ENCODE measurements around the gene CNOT6. TPM values are rescaled to one million over a fixed set of nuclear protein-coding genes. Genes with fewer than 3 reads are reported as not detected.
"Not testable (repeated sequence)": the region's sequence is repeated elsewhere in the genome, so short reads cannot be mapped to it uniquely, and the experiment has no call there.

Gene CNOT6
- polyA plus RNA-seq, 1 of the 3 experiments (the other 2 are of a cell fraction) = 17.1 TPM

DNA sequence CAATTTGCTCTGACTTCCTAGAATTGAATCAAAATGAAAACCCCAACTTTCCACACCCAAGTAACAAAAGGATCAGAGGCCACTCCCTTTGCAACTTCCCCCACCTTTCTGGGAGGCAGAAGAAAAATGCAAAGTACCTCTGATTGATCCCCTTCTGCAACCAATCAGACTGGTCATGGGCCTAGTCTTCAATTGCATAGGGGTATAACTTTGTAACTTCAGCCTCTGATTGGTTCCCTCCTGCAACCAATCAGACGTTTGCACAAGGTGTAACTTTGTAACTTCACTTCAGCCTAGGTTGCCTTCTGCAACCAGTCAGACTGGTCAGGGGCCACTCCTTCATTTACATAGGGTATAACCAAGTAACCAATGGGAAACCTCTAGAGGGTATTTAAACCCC, 38.3 kb upstream of the CNOT6 start:
- TF ChIP-seq, protein P1, sequence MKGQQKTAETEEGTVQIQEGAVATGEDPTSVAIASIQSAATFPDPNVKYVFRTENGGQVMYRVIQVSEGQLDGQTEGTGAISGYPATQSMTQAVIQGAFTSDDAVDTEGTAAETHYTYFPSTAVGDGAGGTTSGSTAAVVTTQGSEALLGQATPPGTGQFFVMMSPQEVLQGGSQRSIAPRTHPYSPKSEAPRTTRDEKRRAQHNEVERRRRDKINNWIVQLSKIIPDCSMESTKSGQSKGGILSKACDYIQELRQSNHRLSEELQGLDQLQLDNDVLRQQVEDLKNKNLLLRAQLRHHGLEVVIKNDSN (IDR thresholded peaks at IDR 0.05; ENCODE audit: borderline replicate concordance, low read depth) = no peak
- no peak for TF ChIP-seq RFX5 (IDR thresholded peaks at IDR 0.05; ENCODE audit: low read length)
- TF ChIP-seq EP300 (IDR thresholded peaks at IDR 0.05; ENCODE audit: borderline replicate concordance in 1 of 2, low read depth in 1 of 2, low read length in 1 of 2) = no peak
- TF ChIP-seq FOSL2 (IDR thresholded peaks at IDR 0.05; ENCODE audit: borderline replicate concordance, low read depth) = no peak
- no peak overlapping the region for H3K27ac ChIP-seq (ENCODE audit: low read depth in 2 of 2, low read length in 1 of 2)
- H4K20me1 ChIP-seq (ENCODE audit: insufficient read depth) = no peaks in the 10 kb centered on the region
- no peak overlapping the region for H3K4me2 ChIP-seq
- POLR2A ChIA-PET = no interaction called here
- 0% methylated on average over 1 of the region's 1 CpG for WGBS (ENCODE audit: low lambda C conversion rate)
- H3K27me3 ChIP-seq (ENCODE audit: insufficient read depth) = no peaks in the 10 kb centered on the region
- no peaks in the 10 kb centered on the region for H3F3A ChIP-seq (replicated peaks; ENCODE audit: insufficient read depth)
- H3K79me2 ChIP-seq (ENCODE audit: insufficient read depth) = no peaks in the 10 kb centered on the region
- H3K9me3 ChIP-seq = no peaks in the 10 kb centered on the region
- H3K9ac ChIP-seq = no peak overlapping the region
- no peaks in the 10 kb centered on the region for H3K9me2 ChIP-seq
- H3K4me1 ChIP-seq (ENCODE audit: control insufficient read depth in 1 of 2, insufficient read depth in 2 of 2, low read depth in 1 of 2, low read length in 1 of 2) = no peaks in the 10 kb centered on the region
- H3K4me3 ChIP-seq (ENCODE audit: low read depth in 2 of 2, low read length in 1 of 2) = no peak overlapping the region
- H3K36me3 ChIP-seq (replicated peaks in 1 of 2; ENCODE audit: control insufficient read depth in 1 of 2, insufficient read depth in 2 of 2, low read length in 1 of 2) = no peaks in the 10 kb centered on the region
- no peak overlapping the region for H2AFZ ChIP-seq (ENCODE audit: low read depth)
- CTCF ChIA-PET = interaction anchor here (1.5 to 1.8 kb wide), 2 partner anchors 11 to 15 kb away, joined by 4 read pairs; no protein-coding TSS in a partner anchor
- no peak for DNase-seq

DNA sequence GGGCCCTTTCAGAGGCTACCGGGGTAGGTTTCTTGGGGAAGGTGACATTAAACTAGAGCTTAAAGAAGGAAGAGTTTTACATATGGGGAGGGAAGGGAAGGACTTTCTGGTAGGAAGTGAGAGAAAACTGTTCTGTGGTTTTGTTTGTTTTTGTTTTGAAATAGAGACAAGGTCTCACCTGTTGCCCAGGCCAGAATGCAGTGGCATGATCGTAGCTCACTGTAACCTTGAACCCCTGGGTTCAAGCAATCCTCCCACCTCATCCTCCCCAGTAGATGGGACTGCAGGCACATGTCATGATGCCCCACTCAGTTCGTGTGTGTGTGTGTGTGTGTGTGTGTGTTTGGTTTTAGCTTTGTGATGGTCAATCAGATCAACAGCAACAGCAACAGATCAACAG, 37.4 kb upstream of the CNOT6 start:
- TF ChIP-seq GATA2 (CRISPR knock-in tag; IDR thresholded peaks at IDR 0.05) = no peak
- no peak for DNase-seq
- H3K9ac ChIP-seq = no peak overlapping the region
- no peaks in the 10 kb centered on the region for H3K9me2 ChIP-seq
- no peak overlapping the region for H3K4me3 ChIP-seq (ENCODE audit: low read depth in 2 of 2, low read length in 1 of 2)
- 31% methylated on average over 3 of the region's 3 CpGs for WGBS (ENCODE audit: low lambda C conversion rate)
- no peaks in the 10 kb centered on the region for H3K27me3 ChIP-seq (ENCODE audit: insufficient read depth)
- H3K4me1 ChIP-seq (ENCODE audit: control insufficient read depth in 1 of 2, insufficient read depth in 2 of 2, low read depth in 1 of 2, low read length in 1 of 2) = no peaks in the 10 kb centered on the region
- no peaks in the 10 kb centered on the region for H4K20me1 ChIP-seq (ENCODE audit: insufficient read depth)
- no peaks in the 10 kb centered on the region for H3F3A ChIP-seq (replicated peaks; ENCODE audit: insufficient read depth)
- H3K36me3 ChIP-seq (replicated peaks in 1 of 2; ENCODE audit: control insufficient read depth in 1 of 2, insufficient read depth in 2 of 2, low read length in 1 of 2) = no peaks in the 10 kb centered on the region
- ChIA-PET POLR2A (no interaction called here), CTCF (interaction anchor here (1.5 to 1.8 kb wide), 3 partner anchors 10 to 128 kb away, joined by 4 to 5 read pairs (median 4); no protein-coding TSS in a partner anchor)
- H2AFZ ChIP-seq (ENCODE audit: low read depth) = no peak overlapping the region
- no peak overlapping the region for H3K4me2 ChIP-seq
- H3K79me2 ChIP-seq (ENCODE audit: insufficient read depth) = no peaks in the 10 kb centered on the region
- H3K9me3 ChIP-seq = no peaks in the 10 kb centered on the region
- no peak overlapping the region for H3K27ac ChIP-seq (ENCODE audit: low read depth in 2 of 2, low read length in 1 of 2)

DNA sequence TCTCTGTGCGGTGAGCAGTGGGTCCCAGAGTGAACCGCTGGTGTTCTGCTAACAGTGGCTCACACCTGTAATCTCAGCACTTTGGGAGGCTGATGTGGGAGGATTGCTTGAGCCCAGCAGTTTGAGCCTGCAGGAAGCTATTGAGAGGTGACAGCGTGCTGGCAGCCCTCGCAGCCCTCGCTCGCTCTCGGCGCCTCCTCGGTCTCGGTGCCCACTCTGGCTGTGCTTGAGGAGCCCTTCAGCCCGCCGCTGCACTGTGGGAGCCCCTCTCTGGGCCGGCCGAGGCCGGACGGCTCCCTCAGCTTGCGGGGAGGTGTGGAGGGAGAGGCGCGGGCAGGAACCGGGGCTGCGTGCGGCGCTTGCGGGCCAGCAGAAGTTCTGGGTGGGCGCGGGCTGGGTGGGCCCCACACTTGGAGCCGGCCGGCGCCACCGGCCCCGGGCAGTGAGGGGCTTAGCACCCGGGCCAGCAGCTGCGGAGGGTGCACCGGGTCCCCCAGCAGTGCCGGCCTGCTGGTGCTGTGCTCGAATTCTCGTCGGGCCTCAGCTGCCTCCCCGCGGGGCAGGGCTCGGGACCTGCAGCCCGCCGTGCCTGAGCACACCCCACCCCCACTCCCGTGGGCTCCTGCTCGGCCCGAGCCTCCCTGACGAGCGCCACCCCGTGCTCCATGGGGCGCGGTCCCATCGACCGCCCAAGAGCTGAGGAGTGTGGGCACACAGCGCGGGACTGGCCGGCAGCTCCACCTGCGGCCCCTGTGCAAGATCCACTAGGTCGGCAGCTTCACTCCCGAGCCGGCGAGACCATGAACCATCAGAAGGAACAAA, 35.1 kb upstream of the CNOT6 start:
- H3K9ac ChIP-seq; H3K4me3 ChIP-seq (ENCODE audit: low read depth in 2 of 2, low read length in 1 of 2); H3K9me3 ChIP-seq; H3K4me1 ChIP-seq (ENCODE audit: control insufficient read depth in 1 of 2, insufficient read depth in 2 of 2, low read depth in 1 of 2, low read length in 1 of 2); H3K27ac ChIP-seq (ENCODE audit: low read depth in 2 of 2, low read length in 1 of 2); H3K79me2 ChIP-seq (ENCODE audit: insufficient read depth); DNase-seq; H2AFZ ChIP-seq (ENCODE audit: low read depth); H3K4me2 ChIP-seq; H3K9me2 ChIP-seq; H3K36me3 ChIP-seq (replicated peaks in 1 of 2; ENCODE audit: control insufficient read depth in 1 of 2, insufficient read depth in 2 of 2, low read length in 1 of 2); H3K27me3 ChIP-seq (ENCODE audit: insufficient read depth); H3F3A ChIP-seq (replicated peaks; ENCODE audit: insufficient read depth); POLR2A ChIA-PET; H4K20me1 ChIP-seq (ENCODE audit: insufficient read depth): not testable (repeated sequence)
- WGBS (ENCODE audit: low lambda C conversion rate) = 70% methylated on average over 36 of the region's 61 CpGs
- CTCF ChIA-PET = interaction anchor here (4.0 kb wide), 1 partner anchor 11 kb away, joined by 17 read pairs; no protein-coding TSS in a partner anchor

DNA sequence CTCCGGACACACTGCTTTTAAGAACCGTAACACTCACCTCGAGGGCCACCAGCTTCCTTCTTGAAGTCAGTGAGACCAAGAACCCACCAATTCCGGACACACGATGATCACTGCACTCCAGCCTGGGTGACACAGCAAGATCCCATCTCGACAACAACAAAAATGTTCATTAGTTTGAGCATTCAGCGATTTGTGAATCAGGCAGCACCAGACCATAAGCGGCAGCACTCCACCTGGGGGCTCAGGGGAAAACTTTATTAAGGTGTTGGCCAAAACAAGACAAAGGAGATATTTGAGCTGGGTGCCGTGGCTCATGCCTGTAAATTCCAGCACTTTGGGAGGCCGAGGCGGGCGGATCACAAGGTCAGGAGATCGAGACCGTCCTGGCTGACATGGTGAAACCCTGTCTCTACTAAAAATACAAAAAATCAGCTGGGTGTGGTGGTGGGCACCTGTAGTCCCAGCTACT, 34.5 kb upstream of the CNOT6 start:
- H3K4me2 ChIP-seq; H3K9me3 ChIP-seq; H3F3A ChIP-seq (replicated peaks; ENCODE audit: insufficient read depth); H3K4me3 ChIP-seq (ENCODE audit: low read depth in 2 of 2, low read length in 1 of 2); H3K79me2 ChIP-seq (ENCODE audit: insufficient read depth); H3K27ac ChIP-seq (ENCODE audit: low read depth in 2 of 2, low read length in 1 of 2); POLR2A ChIA-PET; H3K27me3 ChIP-seq (ENCODE audit: insufficient read depth); H3K9me2 ChIP-seq; H3K9ac ChIP-seq; H3K36me3 ChIP-seq (replicated peaks in 1 of 2; ENCODE audit: control insufficient read depth in 1 of 2, insufficient read depth in 2 of 2, low read length in 1 of 2); H3K4me1 ChIP-seq (ENCODE audit: control insufficient read depth in 1 of 2, insufficient read depth in 2 of 2, low read depth in 1 of 2, low read length in 1 of 2); DNase-seq; H2AFZ ChIP-seq (ENCODE audit: low read depth); H4K20me1 ChIP-seq (ENCODE audit: insufficient read depth): not testable (repeated sequence)
- 66% methylated on average over 12 of the region's 14 CpGs for WGBS (ENCODE audit: low lambda C conversion rate)
- CTCF ChIA-PET = interaction anchor here (4.0 kb wide), 1 partner anchor 11 kb away, joined by 17 read pairs; no protein-coding TSS in a partner anchor
